Keratinocyte (primary cell): ENCODE results near the gene TACC3.

Source experiments
- CTCF ChIP-seq, 3 experiments: IDR thresholded peaks in 1 of 3; conservative IDR thresholded peaks in 1 of 3; optimal IDR thresholded peaks in 1 of 3; 2 replicates in 2 of 3; 3 replicates in 1 of 3; pipeline versions ENCODE3 to v1.5.1; 2011; ENCODE audit warnings: low read length in 3 of 3, mild to moderate bottlenecking in 3 of 3, moderate library complexity in 2 of 3, control low read depth in 1 of 3, inconsistent platforms in 1 of 3; ENCODE audit not compliant: insufficient read depth in 2 of 3; ENCODE audit errors: extremely low read depth in 1 of 3
- EZH2 ChIP-seq: IDR thresholded peaks from one replicate; pipeline ENCODE4 v1.6.1; 2012; ENCODE audit warnings: inconsistent platforms, mild to moderate bottlenecking, low read length, moderate library complexity

GRCh38 chr4:1771555-1772305 lies 50.4 kb downstream of the TACC3 start:
- TF ChIP-seq CTCF (optimal IDR thresholded peaks at IDR 0.05 in 1 of 3, IDR thresholded peaks at IDR 0.05 in 1 of 3, conservative IDR thresholded peaks at IDR 0.05 in 1 of 3; ENCODE audit: extremely low read depth in 1 of 3, insufficient read depth in 2 of 3, low read length in 3 of 3) (no peak), EZH2 (no peak)
